Mesendoderm (in vitro differentiated cells): ENCODE data around the gene FASTKD1. TPM values are rescaled to one million over a fixed set of nuclear protein-coding genes. Genes with fewer than 3 reads are reported as not detected.
A peak's percentile ranks its signal among the peaks of the same experiment; 100 is the strongest.
"Not testable (repeated sequence)": the region's sequence is repeated elsewhere in the genome, so short reads cannot be mapped to it uniquely, and the experiment has no call there.

Source experiments
- DNase-seq: peaks from one replicate; pipeline ENCODE4 v3.0.0; 2013
- H2AK5ac ChIP-seq: 2 replicates; pipeline ENCODE4 v1.6.1; 2013; ENCODE audit warnings: low read length, inconsistent platforms
- H2BK120ac ChIP-seq: 2 replicates; pipeline ENCODE4 v1.6.1; 2013; ENCODE audit warnings: low read depth, mild to moderate bottlenecking, low read length, moderate library complexity, mixed read lengths
- H2BK15ac ChIP-seq: replicated peaks from 2 replicates; pipeline ENCODE4 v1.6.1; 2013; ENCODE audit warnings: low read depth, mild to moderate bottlenecking, moderate library complexity
- H2BK5ac ChIP-seq: 2 replicates; pipeline ENCODE4 v1.6.1; 2013; ENCODE audit warnings: low read length, inconsistent platforms
- H3K18ac ChIP-seq: 2 replicates; pipeline ENCODE4 v1.6.1; 2013; ENCODE audit warnings: mild to moderate bottlenecking, low read length, mixed read lengths
- H3K23ac ChIP-seq: one replicate; pipeline ENCODE4 v1.6.1; 2013; ENCODE audit warnings: low read length
- H3K27ac ChIP-seq: 2 replicates; pipeline ENCODE4 v1.5.1; 2013; ENCODE audit warnings: low read depth, mild to moderate bottlenecking, inconsistent platforms, low read length, moderate library complexity
- H3K27me3 ChIP-seq: 2 replicates; pipeline ENCODE4 v1.6.1; 2013; ENCODE audit warnings: low read length, control low read depth, mild to moderate bottlenecking, inconsistent platforms; ENCODE audit not compliant: insufficient read depth, poor library complexity
- H3K36me3 ChIP-seq: 2 replicates; pipeline ENCODE4 v1.6.1; 2013; ENCODE audit warnings: low read length, inconsistent platforms; ENCODE audit not compliant: control insufficient read depth, insufficient read depth
- H3K4ac ChIP-seq: one replicate; pipeline ENCODE4 v1.6.1; 2013; ENCODE audit warnings: low read depth, mild to moderate bottlenecking, low read length, moderate library complexity
- H3K4me1 ChIP-seq: 2 replicates; pipeline ENCODE4 v1.6.1; 2013; ENCODE audit warnings: low read depth, low read length, inconsistent platforms; ENCODE audit not compliant: control insufficient read depth
- H3K4me2 ChIP-seq: 2 replicates; pipeline ENCODE4 v1.6.1; 2013; ENCODE audit warnings: low read length
- H3K4me3 ChIP-seq: 2 replicates; pipeline ENCODE4 v1.5.1; 2013; ENCODE audit warnings: mild to moderate bottlenecking, low read length
- H3K56ac ChIP-seq: one replicate; pipeline ENCODE4 v1.6.1; 2013; ENCODE audit warnings: low read length
- H3K79me1 ChIP-seq: 2 replicates; pipeline ENCODE4 v1.6.1; 2013; ENCODE audit warnings: low read length, inconsistent platforms
- H3K79me2 ChIP-seq: 2 replicates; pipeline ENCODE4 v1.6.1; 2013; ENCODE audit warnings: mild to moderate bottlenecking, low read length; ENCODE audit not compliant: control insufficient read depth, insufficient read depth
- H3K9ac ChIP-seq: 2 replicates; pipeline ENCODE4 v1.6.1; 2013; ENCODE audit warnings: low read length, inconsistent platforms
- H4K5ac ChIP-seq: one replicate; pipeline ENCODE4 v1.6.1; 2013; ENCODE audit warnings: low read length
- H4K8ac ChIP-seq: one replicate; pipeline ENCODE4 v1.6.1; 2013; ENCODE audit warnings: low read depth, mild to moderate bottlenecking, control low read depth, low read length, moderate library complexity
- WGBS: extraction: QIAGEN DNeasy Blood & Tissue Kit; methylation state at CpG from one replicate; pipeline ENCODE4 v1.1.7; 2013; ENCODE audit warnings: low lambda C conversion rate, missing lambda C conversion rate; ENCODE audit not compliant: insufficient coverage; ENCODE audit errors: extremely low coverage; 5-methylcytosine and 5-hydroxymethylcytosine counted together
- polyA plus RNA-seq, 2 experiments: library from polyadenylated mRNA; stranded (reverse); fragments of 200-250 nt; gene quantifications; one replicate each; pipeline ENCODE4 v1.2.3, GENCODE V29; 2013

Gene FASTKD1
- 46.6 TPM for polyA plus RNA-seq (2013, experiment 1 of 2)
- 43.7 TPM for polyA plus RNA-seq (2013, experiment 2 of 2)

GRCh38 chr2:169573160-169573973 lies at the start of gene FASTKD1:
Gene FASTKD1, minus strand, starts transcription at chr2:169573865. Its CDS starts 1,836 bp downstream, at chr2:169572029.
- Histone ChIP-seq H3K36me3 (no peaks in the 10 kb centered on the region), H2BK5ac (no peak within 1 kb of the TSS), H2BK15ac (no peak within 1 kb of the TSS), H3K4me1 (no peaks in the 10 kb centered on the region), H3K56ac (peak within 1 kb of the TSS; percentile 88), H3K79me2 (peaks cover 5% of the 10 kb centered on the region), H2BK120ac (no peak within 1 kb of the TSS), H3K23ac (no peak within 1 kb of the TSS), H3K4ac (no peak within 1 kb of the TSS), H3K27me3 (no peaks in the 10 kb centered on the region), H3K18ac (no peak within 1 kb of the TSS), H2AK5ac (no peak within 1 kb of the TSS), H3K9ac (peak within 1 kb of the TSS; percentile 78), H3K27ac (peak within 1 kb of the TSS; percentile 20), H3K79me1 (peaks cover 1% of the 10 kb centered on the region), H3K4me3 (peak within 1 kb of the TSS; percentile 69), H4K8ac (peak within 1 kb of the TSS; percentile 43), H3K4me2 (peak within 1 kb of the TSS; percentile 84), H4K5ac (no peak within 1 kb of the TSS)
- WGBS: no CpG with 5 or more reads among the region's 33 CpGs
- peak; percentile 97 for DNase-seq

GRCh38 chr2:169623235-169623634 lies 49.6 kb upstream of the FASTKD1 start:
- DNase-seq: no peak
- H3K36me3 ChIP-seq: peaks cover 9% of the 10 kb centered on the region
- no peak overlapping the region for H2AK5ac ChIP-seq
- no peak overlapping the region for H3K18ac ChIP-seq
- H3K79me2 ChIP-seq: no peaks in the 10 kb centered on the region
- H3K4me2 ChIP-seq: no peak overlapping the region
- no peaks in the 10 kb centered on the region for H3K4me1 ChIP-seq
- no peaks in the 10 kb centered on the region for H3K27me3 ChIP-seq
- WGBS: no CpG with 5 or more reads among the region's 4 CpGs
- no peak overlapping the region for H3K9ac ChIP-seq
- H4K5ac ChIP-seq: no peak overlapping the region
- no peak overlapping the region for H3K4ac ChIP-seq
- peaks cover 5% of the 10 kb centered on the region for H3K79me1 ChIP-seq
- no peak overlapping the region for H3K4me3 ChIP-seq
- no peak overlapping the region for H4K8ac ChIP-seq
- no peak overlapping the region for H3K27ac ChIP-seq
- H3K56ac ChIP-seq: no peak overlapping the region
- no peak overlapping the region for H2BK5ac ChIP-seq
- H3K23ac ChIP-seq: no peak overlapping the region
- no peak overlapping the region for H2BK120ac ChIP-seq
- H2BK15ac ChIP-seq: no peak overlapping the region

- no peak overlapping the region for H4K8ac ChIP-seq
- H2AK5ac ChIP-seq: no peak overlapping the region
- H3K23ac ChIP-seq: no peak overlapping the region
- H3K4me2 ChIP-seq: no peak overlapping the region
- H3K27me3 ChIP-seq: no peaks in the 10 kb centered on the region
- H4K5ac ChIP-seq: no peak overlapping the region
- H3K4me1 ChIP-seq: no peaks in the 10 kb centered on the region
- H3K56ac ChIP-seq: no peak overlapping the region
- DNase-seq: no peak
- H2BK120ac ChIP-seq: no peak overlapping the region
- H3K79me2 ChIP-seq: no peaks in the 10 kb centered on the region
- H2BK15ac ChIP-seq: no peak overlapping the region
- WGBS: no CpG with 5 or more reads among the region's 1 CpG
- no peak overlapping the region for H3K18ac ChIP-seq
- no peak overlapping the region for H3K9ac ChIP-seq
- H3K4me3 ChIP-seq: no peak overlapping the region
- H3K79me1 ChIP-seq: peaks cover 7% of the 10 kb centered on the region
- H3K36me3 ChIP-seq: peaks cover 6% of the 10 kb centered on the region
- no peak overlapping the region for H2BK5ac ChIP-seq
- H3K27ac ChIP-seq: no peak overlapping the region
- H3K4ac ChIP-seq: no peak overlapping the region
These were observed 46.8 kb upstream of the FASTKD1 start for GRCh38 chr2:169620509-169620908.

GRCh38 chr2:169619946-169620345 lies 46.3 kb upstream of the FASTKD1 start:
- no peak overlapping the region for H3K4me2 ChIP-seq
- H2BK5ac ChIP-seq: no peak overlapping the region
- no peak overlapping the region for H3K9ac ChIP-seq
- H4K5ac ChIP-seq: no peak overlapping the region
- no peaks in the 10 kb centered on the region for H3K79me2 ChIP-seq
- no peak overlapping the region for H3K23ac ChIP-seq
- no peak overlapping the region for H3K18ac ChIP-seq
- WGBS: no CpG with 5 or more reads among the region's 3 CpGs
- no peaks in the 10 kb centered on the region for H3K4me1 ChIP-seq
- no peak overlapping the region for H4K8ac ChIP-seq
- H3K36me3 ChIP-seq: peaks cover 6% of the 10 kb centered on the region
- H2BK120ac ChIP-seq: no peak overlapping the region
- no peak overlapping the region for H3K27ac ChIP-seq
- H2BK15ac ChIP-seq: no peak overlapping the region
- H2AK5ac ChIP-seq: no peak overlapping the region
- H3K27me3 ChIP-seq: no peaks in the 10 kb centered on the region
- H3K4me3 ChIP-seq: no peak overlapping the region
- DNase-seq: no peak
- H3K4ac ChIP-seq: no peak overlapping the region
- H3K79me1 ChIP-seq: peaks cover 7% of the 10 kb centered on the region
- no peak overlapping the region for H3K56ac ChIP-seq

- not testable (repeated sequence) for H3K79me1 ChIP-seq, H3K36me3 ChIP-seq, H2BK120ac ChIP-seq, H2BK15ac ChIP-seq, H3K56ac ChIP-seq, H2AK5ac ChIP-seq, H3K4ac ChIP-seq, DNase-seq, H3K18ac ChIP-seq, H4K5ac ChIP-seq, H3K4me2 ChIP-seq, H3K23ac ChIP-seq, H3K27ac ChIP-seq, H3K4me1 ChIP-seq, H3K79me2 ChIP-seq, H3K4me3 ChIP-seq, H4K8ac ChIP-seq, H3K9ac ChIP-seq, H2BK5ac ChIP-seq, H3K27me3 ChIP-seq
- WGBS: no CpG with 5 or more reads among the region's 1 CpG
These were observed 42.3 kb upstream of the FASTKD1 start for GRCh38 chr2:169615982-169616381.
